Measurements from ENCODE around the gene TSN. TPM values are rescaled to one million over a fixed set of nuclear protein-coding genes. Genes with fewer than 3 reads are reported as not detected.

Gene TSN
- total and polyA plus RNA-seq, 2 donors (not counting 1 experiment from before 2014, with no cell fraction given) = 40.0 to 50.4 TPM

DNA sequence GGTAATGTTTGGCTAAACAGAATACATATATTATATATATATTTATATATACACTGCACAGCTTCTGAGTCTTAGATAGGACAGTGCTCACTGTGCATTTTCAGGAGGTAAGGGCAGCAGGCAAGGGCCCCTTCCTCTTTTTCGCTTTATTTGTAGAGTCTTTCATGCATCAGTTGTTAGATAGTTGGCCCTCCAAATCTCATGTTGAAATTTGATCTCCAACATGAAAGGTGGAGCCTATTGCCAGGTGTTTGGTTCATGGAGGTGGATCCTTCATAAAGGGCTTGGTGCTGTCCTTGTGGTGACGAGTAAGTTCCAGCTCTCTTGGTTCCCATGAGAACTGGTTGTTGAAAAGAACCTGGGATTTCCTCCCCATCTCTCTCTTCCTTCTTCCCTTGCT lies 48.1 kb downstream of the TSN start:
- Histone ChIP-seq H3K27me3 (ENCODE audit: control insufficient read depth, insufficient read depth, low read length) (peaks cover 5% of the 10 kb centered on the region), H3K4me1 (ENCODE audit: control insufficient read depth, extremely low read depth, insufficient read depth, low read length) (no peaks in the 10 kb centered on the region), H2AFZ (ENCODE audit: low read length) (no peak overlapping the region), H3K9ac (ENCODE audit: insufficient read depth, low read length) (no peak overlapping the region), H3K4me3 (replicated peaks in 1 of 4; ENCODE audit: control extremely low read depth in 1 of 4, insufficient read depth in 1 of 4, low read depth in 3 of 4, low read length in 4 of 4) (no peak overlapping the region), H3K79me2 (ENCODE audit: control insufficient read depth, insufficient read depth, low read length) (no peaks in the 10 kb centered on the region), H3K27ac (ENCODE audit: insufficient read depth, low read length) (no peak overlapping the region), H3K36me3 (ENCODE audit: control insufficient read depth, insufficient read depth, low read length) (no peaks in the 10 kb centered on the region), H3K9me3 (ENCODE audit: control insufficient read depth, insufficient read depth, low read depth, low read length) (no peaks in the 10 kb centered on the region), H4K20me1 (ENCODE audit: control insufficient read depth, extremely low read depth, insufficient read depth, low read length) (no peaks in the 10 kb centered on the region), H3K4me2 (ENCODE audit: extremely low read depth, insufficient read depth, low read length) (no peak overlapping the region)
- no peak for TF ChIP-seq EZH2 (IDR thresholded peaks at IDR 0.05; ENCODE audit: low read length, missing control alignments)
- TF ChIP-seq, protein P1, sequence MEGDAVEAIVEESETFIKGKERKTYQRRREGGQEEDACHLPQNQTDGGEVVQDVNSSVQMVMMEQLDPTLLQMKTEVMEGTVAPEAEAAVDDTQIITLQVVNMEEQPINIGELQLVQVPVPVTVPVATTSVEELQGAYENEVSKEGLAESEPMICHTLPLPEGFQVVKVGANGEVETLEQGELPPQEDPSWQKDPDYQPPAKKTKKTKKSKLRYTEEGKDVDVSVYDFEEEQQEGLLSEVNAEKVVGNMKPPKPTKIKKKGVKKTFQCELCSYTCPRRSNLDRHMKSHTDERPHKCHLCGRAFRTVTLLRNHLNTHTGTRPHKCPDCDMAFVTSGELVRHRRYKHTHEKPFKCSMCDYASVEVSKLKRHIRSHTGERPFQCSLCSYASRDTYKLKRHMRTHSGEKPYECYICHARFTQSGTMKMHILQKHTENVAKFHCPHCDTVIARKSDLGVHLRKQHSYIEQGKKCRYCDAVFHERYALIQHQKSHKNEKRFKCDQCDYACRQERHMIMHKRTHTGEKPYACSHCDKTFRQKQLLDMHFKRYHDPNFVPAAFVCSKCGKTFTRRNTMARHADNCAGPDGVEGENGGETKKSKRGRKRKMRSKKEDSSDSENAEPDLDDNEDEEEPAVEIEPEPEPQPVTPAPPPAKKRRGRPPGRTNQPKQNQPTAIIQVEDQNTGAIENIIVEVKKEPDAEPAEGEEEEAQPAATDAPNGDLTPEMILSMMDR (conservative IDR thresholded peaks at IDR 0.05 in 1 of 2, IDR thresholded peaks at IDR 0.05 in 1 of 2; ENCODE audit: low read depth in 1 of 2, low read length in 2 of 2) = no peak
- no peak for DNase-seq (ENCODE audit: low read depth in 2 of 2)

DNA sequence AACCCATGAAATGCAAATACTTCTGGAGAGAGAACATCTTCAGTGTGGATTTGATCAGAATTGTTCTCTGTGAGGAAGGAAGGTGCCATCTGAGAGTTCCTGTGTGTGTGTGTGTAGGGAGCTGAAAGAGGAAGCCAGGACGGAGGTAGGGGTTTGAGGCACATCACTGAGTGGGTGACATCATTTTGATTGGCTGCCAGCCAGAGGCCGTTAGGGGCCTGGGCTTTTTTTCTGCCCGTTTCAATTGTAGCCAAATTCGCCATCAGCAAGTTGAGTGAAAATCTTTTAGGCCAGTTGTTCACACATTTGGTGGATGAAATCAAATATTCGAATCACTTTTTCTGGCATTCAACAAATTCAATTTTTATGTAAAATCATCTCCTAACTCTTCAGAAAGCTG lies 48.9 kb downstream of the TSN start:
- H3K4me2 ChIP-seq (ENCODE audit: extremely low read depth, insufficient read depth, low read length) = no peak overlapping the region
- TF ChIP-seq, protein P1 (conservative IDR thresholded peaks at IDR 0.05 in 1 of 2, IDR thresholded peaks at IDR 0.05 in 1 of 2; ENCODE audit: low read depth in 1 of 2, low read length in 2 of 2) = no peak
- no peak for TF ChIP-seq EZH2 (IDR thresholded peaks at IDR 0.05; ENCODE audit: low read length, missing control alignments)
- H3K36me3 ChIP-seq (ENCODE audit: control insufficient read depth, insufficient read depth, low read length) = no peaks in the 10 kb centered on the region
- no peaks in the 10 kb centered on the region for H3K79me2 ChIP-seq (ENCODE audit: control insufficient read depth, insufficient read depth, low read length)
- no peak overlapping the region for H3K27ac ChIP-seq (ENCODE audit: insufficient read depth, low read length)
- H3K9me3 ChIP-seq (ENCODE audit: control insufficient read depth, insufficient read depth, low read depth, low read length) = no peaks in the 10 kb centered on the region
- DNase-seq (ENCODE audit: low read depth in 2 of 2) = peak; percentile 5 to 56
- no peaks in the 10 kb centered on the region for H4K20me1 ChIP-seq (ENCODE audit: control insufficient read depth, extremely low read depth, insufficient read depth, low read length)
- no peaks in the 10 kb centered on the region for H3K4me1 ChIP-seq (ENCODE audit: control insufficient read depth, extremely low read depth, insufficient read depth, low read length)
- H2AFZ ChIP-seq (ENCODE audit: low read length) = no peak overlapping the region
- H3K27me3 ChIP-seq (ENCODE audit: control insufficient read depth, insufficient read depth, low read length) = peaks cover 5% of the 10 kb centered on the region
- no peak overlapping the region for H3K4me3 ChIP-seq (replicated peaks in 1 of 4; ENCODE audit: control extremely low read depth in 1 of 4, insufficient read depth in 1 of 4, low read depth in 3 of 4, low read length in 4 of 4)
- no peak overlapping the region for H3K9ac ChIP-seq (ENCODE audit: insufficient read depth, low read length)

DNA sequence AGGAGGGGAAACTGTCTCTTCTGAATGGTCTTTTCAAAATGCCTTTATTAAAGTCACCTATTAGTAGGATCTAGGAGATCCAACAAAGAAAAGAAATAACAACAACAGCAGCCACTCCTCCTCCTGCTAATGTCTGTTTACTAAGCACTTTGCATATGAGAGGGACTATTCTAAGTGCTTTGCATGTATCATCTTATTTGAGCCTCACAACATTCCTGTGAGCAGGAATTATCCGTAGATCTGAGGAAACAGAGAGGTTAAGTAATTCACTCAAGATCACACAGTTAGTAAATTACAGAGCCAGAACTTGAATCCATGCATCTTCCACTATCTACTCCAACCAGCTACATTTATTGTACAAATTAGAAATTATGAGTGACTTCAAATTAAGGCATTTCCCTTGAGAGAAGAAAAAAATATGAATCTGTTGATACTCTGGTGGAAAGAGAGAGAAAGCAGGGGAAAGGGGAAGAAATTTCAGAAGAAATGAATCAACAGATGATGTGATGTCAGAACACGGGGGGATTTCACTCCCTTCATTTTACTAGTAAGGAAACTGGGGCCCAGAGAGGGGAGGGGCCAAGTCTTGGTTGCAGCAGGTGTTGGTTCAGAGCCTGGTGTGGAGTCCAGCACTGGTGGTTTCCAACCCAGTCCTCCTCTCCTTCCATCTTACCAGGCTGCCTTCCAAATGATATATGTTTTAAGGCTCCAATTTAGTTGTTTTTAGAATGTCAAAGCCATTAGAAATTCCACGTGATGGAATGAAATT lies 49.7 kb downstream of the TSN start:
- no peaks in the 10 kb centered on the region for H3K36me3 ChIP-seq (ENCODE audit: control insufficient read depth, insufficient read depth, low read length)
- no peak overlapping the region for H2AFZ ChIP-seq (ENCODE audit: low read length)
- H3K4me3 ChIP-seq (replicated peaks in 1 of 4; ENCODE audit: control extremely low read depth in 1 of 4, insufficient read depth in 1 of 4, low read depth in 3 of 4, low read length in 4 of 4) = no peak overlapping the region
- H4K20me1 ChIP-seq (ENCODE audit: control insufficient read depth, extremely low read depth, insufficient read depth, low read length) = no peaks in the 10 kb centered on the region
- no peaks in the 10 kb centered on the region for H3K9me3 ChIP-seq (ENCODE audit: control insufficient read depth, insufficient read depth, low read depth, low read length)
- no peak overlapping the region for H3K27ac ChIP-seq (ENCODE audit: insufficient read depth, low read length)
- H3K27me3 ChIP-seq (ENCODE audit: control insufficient read depth, insufficient read depth, low read length) = peaks cover 5% of the 10 kb centered on the region
- H3K9ac ChIP-seq (ENCODE audit: insufficient read depth, low read length) = no peak overlapping the region
- DNase-seq (ENCODE audit: low read depth in 2 of 2) = no peak
- H3K4me2 ChIP-seq (ENCODE audit: extremely low read depth, insufficient read depth, low read length) = no peak overlapping the region
- TF ChIP-seq, protein P1 (conservative IDR thresholded peaks at IDR 0.05 in 1 of 2, IDR thresholded peaks at IDR 0.05 in 1 of 2; ENCODE audit: low read depth in 1 of 2, low read length in 2 of 2) = no peak
- no peak for TF ChIP-seq EZH2 (IDR thresholded peaks at IDR 0.05; ENCODE audit: low read length, missing control alignments)
- H3K4me1 ChIP-seq (ENCODE audit: control insufficient read depth, extremely low read depth, insufficient read depth, low read length) = no peaks in the 10 kb centered on the region
- H3K79me2 ChIP-seq (ENCODE audit: control insufficient read depth, insufficient read depth, low read length) = no peaks in the 10 kb centered on the region
